ENCODE measurements around the gene NIPA2. TPM values are rescaled to one million over a fixed set of nuclear protein-coding genes. Genes with fewer than 3 reads are reported as not detected.

NIPA2 gene
- total and polyA plus RNA-seq, 4 donors: 11.7 to 31.6 (median 20.9) TPM

- H3K36me3 ChIP-seq (ENCODE audit: control insufficient read depth in 4 of 4, insufficient read depth in 3 of 4, low read depth in 1 of 4, low read length in 3 of 4): peaks cover 9 to 59% (median 28%) of the 10 kb centered on the region in 4 donors
- TF ChIP-seq HNF4A (conservative IDR thresholded peaks at IDR 0.05) (no peak), ATF3 (IDR thresholded peaks at IDR 0.05) (no peak), REST (IDR thresholded peaks at IDR 0.05) (no peak)
- H3K4me3 ChIP-seq (ENCODE audit: low read depth in 1 of 3, low read length in 3 of 3): no peak overlapping the region
- H3K4me1 ChIP-seq (ENCODE audit: control insufficient read depth in 4 of 4, insufficient read depth in 4 of 4, low read length in 3 of 4): no peaks in the 10 kb centered on the region
- peaks cover 0 to 4% (median 0%) of the 10 kb centered on the region in 4 donors for H3K9me3 ChIP-seq (ENCODE audit: control insufficient read depth in 4 of 4, low read length in 3 of 4)
- DNase-seq (ENCODE audit: low spot score): no peak
- 90% methylated on average over 19 of the region's 19 CpGs for WGBS
- H3K9ac ChIP-seq (ENCODE audit: low read depth in 1 of 2, low read length in 2 of 2): no peak overlapping the region
- H3K27me3 ChIP-seq (ENCODE audit: control insufficient read depth in 4 of 4, insufficient read depth in 4 of 4, low read length in 3 of 4): no peaks in the 10 kb centered on the region
- no peak overlapping the region for H3K27ac ChIP-seq (ENCODE audit: low read depth in 1 of 2, low read length in 2 of 2)
These were observed 42.7 kb downstream of the NIPA2 start for GRCh38 chr15:22880981-22881738.

- peaks cover 0 to 3% (median 0%) of the 10 kb centered on the region in 4 donors for H3K9me3 ChIP-seq (ENCODE audit: control insufficient read depth in 4 of 4, low read length in 3 of 4)
- no peak for TF ChIP-seq YY1 (IDR thresholded peaks at IDR 0.05)
- no peak for TF ChIP-seq EGR1 (IDR thresholded peaks at IDR 0.05; ENCODE audit: low read depth in 2 of 2)
- no peak for TF ChIP-seq REST (IDR thresholded peaks at IDR 0.05)
- TF ChIP-seq TAF1 (conservative IDR thresholded peaks at IDR 0.05): no peak
- no peak for TF ChIP-seq NR2F2 (IDR thresholded peaks at IDR 0.05)
- no peak for TF ChIP-seq GABPA (IDR thresholded peaks at IDR 0.05 in 1 of 2, conservative IDR thresholded peaks at IDR 0.05 in 1 of 2)
- no peak for TF ChIP-seq ATF3 (IDR thresholded peaks at IDR 0.05)
- TF ChIP-seq FOXA2 (IDR thresholded peaks at IDR 0.05): no peak
- TF ChIP-seq HNF4G (IDR thresholded peaks at IDR 0.05): no peak
- TF ChIP-seq CTCF (IDR thresholded peaks at IDR 0.05; ENCODE audit: low read depth, low read length, missing input control): no peak
- no peak overlapping the region for H3K4me3 ChIP-seq (ENCODE audit: low read depth in 1 of 3, low read length in 3 of 3)
- DNase-seq (ENCODE audit: low spot score): no peak
- peaks cover 8 to 59% (median 26%) of the 10 kb centered on the region in 4 donors for H3K36me3 ChIP-seq (ENCODE audit: control insufficient read depth in 4 of 4, insufficient read depth in 3 of 4, low read depth in 1 of 4, low read length in 3 of 4)
- no peak overlapping the region for H3K27ac ChIP-seq (ENCODE audit: low read depth in 1 of 2, low read length in 2 of 2)
- no peaks in the 10 kb centered on the region for H3K27me3 ChIP-seq (ENCODE audit: control insufficient read depth in 4 of 4, insufficient read depth in 4 of 4, low read length in 3 of 4)
- no peaks in the 10 kb centered on the region for H3K4me1 ChIP-seq (ENCODE audit: control insufficient read depth in 4 of 4, insufficient read depth in 4 of 4, low read length in 3 of 4)
- H3K9ac ChIP-seq (ENCODE audit: low read depth in 1 of 2, low read length in 2 of 2): no peak overlapping the region
- WGBS: 97% methylated on average over 25 of the region's 25 CpGs
These were observed 43.4 kb downstream of the NIPA2 start for GRCh38 chr15:22881739-22882440.
